CD14-positive monocyte (primary cell): Measurements from ENCODE around the gene CHTF8. TPM values are rescaled to one million over a fixed set of nuclear protein-coding genes. Genes with fewer than 3 reads are reported as not detected.

Experiments
- DNase-seq, 3 donors: peaks; one replicate each; pipeline ENCODE4 v3.0.0-alpha.2; 2011 to 2022
- H2AFZ ChIP-seq: 2 replicates; pipeline ENCODE4 v1.6.0; 2012; ENCODE audit warnings: mild to moderate bottlenecking, low read depth, low read length, inconsistent platforms; ENCODE audit not compliant: insufficient read depth, poor library complexity, severe bottlenecking
- H3K27ac ChIP-seq, 2 donors: 1 replicate in 1 of 2; 2 replicates in 1 of 2; pipeline ENCODE4 v1.5.1; 2012 to 2013; ENCODE audit warnings: low read length in 2 of 2, control low read depth in 1 of 2, inconsistent platforms in 1 of 2, low read depth in 1 of 2, mild to moderate bottlenecking in 1 of 2
- H3K27me3 ChIP-seq, 2 donors: one replicate each; pipeline versions ENCODE4 v1.6.0 to v1.6.1; 2011 to 2013; ENCODE audit warnings: low read length in 2 of 2; ENCODE audit not compliant: control insufficient read depth in 2 of 2, insufficient read depth in 2 of 2
- H3K36me3 ChIP-seq, 2 donors: replicated peaks in 1 of 2; 1 replicate in 1 of 2; 2 replicates in 1 of 2; pipeline versions ENCODE4 v1.5.1 to v1.6.1; 2012 to 2013; ENCODE audit warnings: low read length in 2 of 2, control low read depth in 1 of 2, inconsistent platforms in 1 of 2, mild to moderate bottlenecking in 1 of 2; ENCODE audit not compliant: insufficient read depth in 2 of 2, control insufficient read depth in 1 of 2
- H3K4me1 ChIP-seq, 2 donors: 1 replicate in 1 of 2; 2 replicates in 1 of 2; pipeline versions ENCODE4 v1.5.1 to v1.6.1; 2012 to 2013; ENCODE audit warnings: low read length in 2 of 2, control low read depth in 1 of 2, inconsistent platforms in 1 of 2, mild to moderate bottlenecking in 1 of 2, moderate library complexity in 1 of 2; ENCODE audit not compliant: insufficient read depth in 2 of 2, control insufficient read depth in 1 of 2
- H3K4me2 ChIP-seq: replicated peaks from 2 replicates; pipeline ENCODE3; 2012; ENCODE audit warnings: low read length, moderate library complexity, mild to moderate bottlenecking; ENCODE audit not compliant: poor library complexity, severe bottlenecking; ENCODE audit errors: extremely low read depth
- H3K4me3 ChIP-seq, 3 experiments: fragments of 200-600 bp in 1 of 3; sonication (generic) in 1 of 3; replicated peaks in 1 of 3; 1 replicate in 2 of 3; 2 replicates in 1 of 3; pipeline ENCODE4 v1.5.1; 2011 to 2013; ENCODE audit warnings: low read length in 3 of 3, mild to moderate bottlenecking in 3 of 3, control low read depth in 2 of 3, low read depth in 2 of 3, inconsistent platforms in 1 of 3, moderate library complexity in 1 of 3
- H3K79me2 ChIP-seq: 2 replicates; pipeline ENCODE4 v1.6.0; 2012; ENCODE audit warnings: mild to moderate bottlenecking, control low read depth, inconsistent platforms, low read length, moderate library complexity; ENCODE audit not compliant: insufficient read depth
- H3K9ac ChIP-seq: 2 replicates; pipeline ENCODE4 v1.6.0; 2017; ENCODE audit warnings: low read length, mild to moderate bottlenecking; ENCODE audit not compliant: insufficient read depth, poor library complexity, severe bottlenecking
- H3K9me3 ChIP-seq, 2 donors: replicated peaks in 1 of 2; 1 replicate in 1 of 2; 2 replicates in 1 of 2; pipeline versions ENCODE4 v1.5.1 to v1.6.1; 2012 to 2013; ENCODE audit warnings: low read length in 2 of 2, control low read depth in 1 of 2; ENCODE audit not compliant: control insufficient read depth in 1 of 2, insufficient read depth in 1 of 2
- H4K20me1 ChIP-seq: 2 replicates; pipeline ENCODE4 v1.6.0; 2012; ENCODE audit warnings: mild to moderate bottlenecking, low read length, control low read depth, moderate library complexity; ENCODE audit not compliant: insufficient read depth
- H3K27ac Mint-ChIP-seq, 7 donors: one replicate each; pipeline ENCODE4 v1.8.0; 2020; ENCODE audit warnings: mild to moderate bottlenecking in 7 of 7, mixed read lengths in 7 of 7, moderate library complexity in 6 of 7, inconsistent platforms in 2 of 7
- H3K27me3 Mint-ChIP-seq, 3 donors: one replicate each; pipeline ENCODE4 v1.8.0; 2021 to 2022; ENCODE audit warnings: low read depth in 3 of 3, mild to moderate bottlenecking in 3 of 3, mixed read lengths in 3 of 3, moderate library complexity in 3 of 3, inconsistent platforms in 1 of 3
- H3K36me3 Mint-ChIP-seq, 2 donors: one replicate each; pipeline ENCODE4 v1.8.0; 2020; ENCODE audit warnings: mixed read lengths in 2 of 2, inconsistent platforms in 1 of 2, mild to moderate bottlenecking in 1 of 2
- H3K4me1 Mint-ChIP-seq: one replicate; pipeline ENCODE4 v1.8.0; 2020; ENCODE audit warnings: mild to moderate bottlenecking, mixed read lengths
- H3K4me3 Mint-ChIP-seq, 2 donors: one replicate each; pipeline ENCODE4 v1.8.0; 2020; ENCODE audit warnings: mild to moderate bottlenecking in 2 of 2, mixed read lengths in 2 of 2, moderate library complexity in 1 of 2
- H3K9me3 Mint-ChIP-seq, 7 donors: one replicate each; pipeline ENCODE4 v1.8.0; 2020 to 2022; ENCODE audit warnings: mixed read lengths in 7 of 7, mild to moderate bottlenecking in 6 of 7, moderate library complexity in 6 of 7, inconsistent platforms in 2 of 7
- WGBS: methylation state at CpG from one replicate; pipeline ENCODE4 v1.1.5; 2013; ENCODE audit warnings: missing lambda C conversion rate; ENCODE audit not compliant: insufficient coverage; 5-methylcytosine and 5-hydroxymethylcytosine counted together
- intact Hi-C, 2 donors: fragments of 100-400 bp; cut with micrococcal nuclease; formaldehyde crosslinking; loops; one replicate each; pipeline versions ENCODE4 v1.15.0 to v1.15.1; 2023
- polyA plus RNA-seq, 3 donors: library from polyadenylated mRNA; depleted of rRNA in 1 of 3; unstranded in 2 of 3; stranded (reverse) in 1 of 3; fragments of 300-500 nt in 2 of 3; fragments of >200 nt in 1 of 3; fragmentation: Illumina TruSeq in 2 of 3; gene quantifications; 1 replicate in 2 of 3; 2 replicates in 1 of 3; pipeline ENCODE4 v1.2.3, GENCODE V29; 2012 to 2021
- TF ChIP-seq, protein P1 (sequence below): fragments of 200-600 bp; IDR thresholded peaks from one replicate; pipeline ENCODE4 v1.8.0; 2022; ENCODE audit warnings: antibody characterized with exemption, mild to moderate bottlenecking

Gene CHTF8
- polyA plus RNA-seq, 3 donors: 45.9 to 172 (median 158) TPM

DNA sequence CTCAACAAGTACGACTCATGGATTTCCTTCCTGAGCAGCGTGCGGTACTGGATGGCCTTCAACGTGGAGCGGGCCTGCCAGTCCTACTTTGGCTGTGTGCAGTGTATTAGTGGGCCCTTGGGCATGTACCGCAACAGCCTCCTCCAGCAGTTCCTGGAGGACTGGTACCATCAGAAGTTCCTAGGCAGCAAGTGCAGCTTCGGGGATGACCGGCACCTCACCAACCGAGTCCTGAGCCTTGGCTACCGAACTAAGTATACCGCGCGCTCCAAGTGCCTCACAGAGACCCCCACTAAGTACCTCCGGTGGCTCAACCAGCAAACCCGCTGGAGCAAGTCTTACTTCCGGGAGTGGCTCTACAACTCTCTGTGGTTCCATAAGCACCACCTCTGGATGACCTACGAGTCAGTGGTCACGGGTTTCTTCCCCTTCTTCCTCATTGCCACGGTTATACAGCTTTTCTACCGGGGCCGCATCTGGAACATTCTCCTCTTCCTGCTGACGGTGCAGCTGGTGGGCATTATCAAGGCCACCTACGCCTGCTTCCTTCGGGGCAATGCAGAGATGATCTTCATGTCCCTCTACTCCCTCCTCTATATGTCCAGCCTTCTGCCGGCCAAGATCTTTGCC is 17.9 kb downstream of the CHTF8 start:
- TF ChIP-seq, protein P1, sequence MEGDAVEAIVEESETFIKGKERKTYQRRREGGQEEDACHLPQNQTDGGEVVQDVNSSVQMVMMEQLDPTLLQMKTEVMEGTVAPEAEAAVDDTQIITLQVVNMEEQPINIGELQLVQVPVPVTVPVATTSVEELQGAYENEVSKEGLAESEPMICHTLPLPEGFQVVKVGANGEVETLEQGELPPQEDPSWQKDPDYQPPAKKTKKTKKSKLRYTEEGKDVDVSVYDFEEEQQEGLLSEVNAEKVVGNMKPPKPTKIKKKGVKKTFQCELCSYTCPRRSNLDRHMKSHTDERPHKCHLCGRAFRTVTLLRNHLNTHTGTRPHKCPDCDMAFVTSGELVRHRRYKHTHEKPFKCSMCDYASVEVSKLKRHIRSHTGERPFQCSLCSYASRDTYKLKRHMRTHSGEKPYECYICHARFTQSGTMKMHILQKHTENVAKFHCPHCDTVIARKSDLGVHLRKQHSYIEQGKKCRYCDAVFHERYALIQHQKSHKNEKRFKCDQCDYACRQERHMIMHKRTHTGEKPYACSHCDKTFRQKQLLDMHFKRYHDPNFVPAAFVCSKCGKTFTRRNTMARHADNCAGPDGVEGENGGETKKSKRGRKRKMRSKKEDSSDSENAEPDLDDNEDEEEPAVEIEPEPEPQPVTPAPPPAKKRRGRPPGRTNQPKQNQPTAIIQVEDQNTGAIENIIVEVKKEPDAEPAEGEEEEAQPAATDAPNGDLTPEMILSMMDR: no peak
- Mint-ChIP-seq H3K4me1 (peaks cover 6% of the 10 kb centered on the region), H3K9me3 (peaks cover 0 to 2% (median 0%) of the 10 kb centered on the region in 7 donors), H3K36me3 (peaks cover 55 to 68% of the 10 kb centered on the region in 2 donors), H3K27ac (peak overlapping the region in 4 of 7 donors; percentile 1 to 55 (median 40)), H3K27me3 (peaks cover 3 to 7% (median 4%) of the 10 kb centered on the region in 3 donors), H3K4me3 (no peak overlapping the region)
- 81% methylated on average over 23 of the region's 25 CpGs for WGBS
- Histone ChIP-seq H4K20me1 (peaks cover 86% of the 10 kb centered on the region), H2AFZ (no peak overlapping the region), H3K27ac (no peak overlapping the region), H3K36me3 (peaks cover 44 to 72% of the 10 kb centered on the region in 2 donors), H3K9me3 (no peaks in the 10 kb centered on the region), H3K4me3 (no peak overlapping the region), H3K9ac (no peak overlapping the region), H3K4me2 (no peak overlapping the region), H3K4me1 (no peaks in the 10 kb centered on the region), H3K79me2 (no peaks in the 10 kb centered on the region), H3K27me3 (no peaks in the 10 kb centered on the region)
- intact Hi-C loops: no loop called here
- DNase-seq: peak in 1 of 3 donors; percentile 8

DNA sequence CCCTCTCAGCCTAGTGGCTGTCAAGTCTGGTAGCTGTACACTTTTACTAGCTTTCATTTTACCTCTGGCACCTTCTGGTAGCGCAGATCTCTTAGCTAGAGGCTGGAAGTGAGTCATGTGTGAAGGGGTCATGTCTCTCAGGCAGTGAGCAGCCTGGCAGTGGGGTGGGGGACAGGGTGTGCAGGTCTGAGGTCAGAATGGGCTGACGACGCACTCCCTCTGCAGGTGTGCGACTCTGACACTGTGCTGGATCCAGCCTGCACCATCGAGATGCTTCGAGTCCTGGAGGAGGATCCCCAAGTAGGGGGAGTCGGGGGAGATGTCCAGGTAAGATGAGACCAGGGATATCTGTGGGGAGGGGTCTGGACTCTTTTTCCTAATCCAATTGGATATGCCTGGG is 19.2 kb downstream of the CHTF8 start:
- Mint-ChIP-seq H3K27ac (peak overlapping the region in 1 of 7 donors; percentile 50), H3K4me1 (peaks cover 6% of the 10 kb centered on the region), H3K9me3 (peaks cover 0 to 2% (median 0%) of the 10 kb centered on the region in 7 donors), H3K36me3 (peaks cover 58 to 62% of the 10 kb centered on the region in 2 donors), H3K4me3 (no peak overlapping the region), H3K27me3 (peaks cover 13 to 17% (median 15%) of the 10 kb centered on the region in 3 donors)
- Histone ChIP-seq H3K27ac (no peak overlapping the region), H3K79me2 (no peaks in the 10 kb centered on the region), H3K9ac (no peak overlapping the region), H3K4me3 (no peak overlapping the region), H3K27me3 (peaks cover under 1 to 9% of the 10 kb centered on the region in 2 donors), H3K4me1 (no peaks in the 10 kb centered on the region), H3K4me2 (no peak overlapping the region), H3K9me3 (no peaks in the 10 kb centered on the region), H2AFZ (no peak overlapping the region), H4K20me1 (peaks cover 87% of the 10 kb centered on the region), H3K36me3 (peaks cover 35 to 63% of the 10 kb centered on the region in 2 donors)
- TF ChIP-seq, protein P1: no peak
- no peak for DNase-seq
- intact Hi-C loops: no loop called here
- WGBS: 95% methylated on average over 4 of the region's 7 CpGs
